CD4-positive, alpha-beta T cell treated with Interleukin-17A for 4 hours (primary cell): ENCODE measurements around the gene NECAB3.

Experiments
- DNase-seq: peaks from one replicate; pipeline ENCODE4 v3.0.0-alpha.2; 2020; ENCODE audit warnings: mixed read lengths

The NECAB3 gene

GRCh38 chr20:33697129-33697528 lies 22.9 kb upstream of the NECAB3 start:
- no peak for DNase-seq

- no peak for DNase-seq
Observed at GRCh38 chr20:33696448-33696847, 22.2 kb upstream of the NECAB3 start.

DNA sequence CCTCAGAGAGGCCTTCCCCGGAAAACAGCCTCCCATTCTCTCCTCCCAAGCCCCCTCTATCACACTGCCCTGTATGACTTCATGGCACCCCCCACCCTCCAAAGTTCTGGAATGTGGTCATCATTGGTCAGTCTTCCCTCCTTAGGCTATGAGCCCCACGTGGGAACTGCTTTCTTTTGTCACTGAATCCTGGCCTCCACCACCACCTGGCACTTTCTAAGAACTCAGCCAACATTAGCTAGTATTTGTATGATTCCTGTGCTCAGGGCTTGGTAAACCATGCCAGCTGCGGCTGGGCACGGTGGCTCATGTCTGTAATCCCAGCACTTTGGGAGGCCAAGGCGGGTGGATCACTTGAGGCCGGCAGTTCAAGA lies 20.4 kb upstream of the NECAB3 start:
- no peak for DNase-seq

- no peak for DNase-seq
Observed at GRCh38 chr20:33693741-33694638, 19.8 kb upstream of the NECAB3 start.

GRCh38 chr20:33693289-33693688 lies 19.1 kb upstream of the NECAB3 start:
- DNase-seq: no peak

GRCh38 chr20:33689973-33690372 lies 15.7 kb upstream of the NECAB3 start:
- DNase-seq: peak; percentile 81

DNA sequence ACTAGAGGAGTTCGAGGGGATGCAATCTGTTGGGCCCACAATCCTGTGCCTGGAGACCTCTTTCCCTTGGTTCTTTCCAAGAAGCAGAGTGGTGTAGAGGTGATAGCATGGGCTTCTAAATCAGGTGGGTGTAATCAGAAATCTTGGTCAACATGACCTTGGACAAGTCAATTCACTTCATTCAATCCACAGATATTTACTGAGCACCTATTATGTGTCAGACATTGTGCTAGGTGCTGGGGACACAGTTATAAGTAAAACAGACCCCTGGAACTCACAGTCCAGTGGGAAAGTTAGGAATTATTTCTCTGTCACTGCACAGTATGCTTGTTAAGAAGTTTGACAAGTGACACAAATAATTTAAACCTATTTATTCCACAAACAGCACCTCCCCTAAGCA lies 15.3 kb upstream of the NECAB3 start:
- DNase-seq: no peak

GRCh38 chr20:33688938-33689424 lies 14.8 kb upstream of the NECAB3 start:
- DNase-seq: no peak

- no peak for DNase-seq
Observed at GRCh38 chr20:33687993-33688937, 14.0 kb upstream of the NECAB3 start.

DNA sequence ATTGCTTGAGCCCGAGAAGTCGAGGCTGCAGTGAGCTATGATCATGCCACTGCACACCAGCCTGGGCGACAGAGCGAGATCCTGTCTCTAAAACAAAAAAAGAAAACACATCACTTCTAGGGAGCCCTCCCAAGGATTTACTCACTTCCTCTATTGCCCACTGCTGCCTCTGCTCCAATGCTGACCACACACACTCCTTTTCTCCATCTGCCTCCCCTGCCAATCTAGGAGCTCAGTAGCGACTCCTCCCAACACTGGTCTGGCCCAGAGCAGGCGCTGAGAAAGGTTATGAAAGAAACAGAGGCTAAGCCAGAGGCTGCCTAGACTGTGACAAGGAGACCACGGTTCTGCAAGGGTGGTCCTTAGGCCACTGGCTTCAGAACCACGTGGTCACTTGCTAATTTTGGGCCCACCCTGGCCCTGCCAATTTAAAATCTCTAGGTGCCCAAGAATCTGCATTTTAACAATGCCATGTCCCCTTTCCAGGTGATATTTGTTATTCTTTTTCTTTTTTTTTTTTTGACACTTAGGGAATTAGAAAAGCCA lies 13.2 kb upstream of the NECAB3 start:
- DNase-seq: no peak

DNA sequence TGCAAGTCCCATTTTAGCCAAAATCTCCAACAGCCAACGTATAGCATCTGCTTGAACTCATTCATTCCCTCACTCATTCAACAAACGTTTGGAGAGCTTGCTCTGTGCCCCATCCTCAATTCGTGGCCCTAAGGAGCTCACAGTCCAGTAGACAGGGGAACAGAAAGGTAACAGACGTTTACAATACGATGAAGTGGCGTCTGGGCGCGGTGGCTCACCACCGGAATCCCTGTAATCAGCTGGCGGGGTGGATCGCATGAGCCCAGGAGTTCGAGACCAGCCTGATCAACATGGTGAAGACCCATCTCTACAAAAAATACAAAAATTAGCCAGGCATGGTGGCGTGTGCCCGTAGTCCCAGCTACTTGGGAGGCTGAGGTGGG lies 12.7 kb upstream of the NECAB3 start:
- no peak for DNase-seq

- DNase-seq: peak; percentile 97
Observed at GRCh38 chr20:33686100-33686983, 12.1 kb upstream of the NECAB3 start, which contains the start of gene E2F1. TSS of gene E2F1 (minus strand) at chr20:33686385. CDS start at chr20:33686264, 121 bp downstream.

GRCh38 chr20:33685328-33686099 lies 11.3 kb upstream of the NECAB3 start:
- DNase-seq: peak; percentile 66

DNA sequence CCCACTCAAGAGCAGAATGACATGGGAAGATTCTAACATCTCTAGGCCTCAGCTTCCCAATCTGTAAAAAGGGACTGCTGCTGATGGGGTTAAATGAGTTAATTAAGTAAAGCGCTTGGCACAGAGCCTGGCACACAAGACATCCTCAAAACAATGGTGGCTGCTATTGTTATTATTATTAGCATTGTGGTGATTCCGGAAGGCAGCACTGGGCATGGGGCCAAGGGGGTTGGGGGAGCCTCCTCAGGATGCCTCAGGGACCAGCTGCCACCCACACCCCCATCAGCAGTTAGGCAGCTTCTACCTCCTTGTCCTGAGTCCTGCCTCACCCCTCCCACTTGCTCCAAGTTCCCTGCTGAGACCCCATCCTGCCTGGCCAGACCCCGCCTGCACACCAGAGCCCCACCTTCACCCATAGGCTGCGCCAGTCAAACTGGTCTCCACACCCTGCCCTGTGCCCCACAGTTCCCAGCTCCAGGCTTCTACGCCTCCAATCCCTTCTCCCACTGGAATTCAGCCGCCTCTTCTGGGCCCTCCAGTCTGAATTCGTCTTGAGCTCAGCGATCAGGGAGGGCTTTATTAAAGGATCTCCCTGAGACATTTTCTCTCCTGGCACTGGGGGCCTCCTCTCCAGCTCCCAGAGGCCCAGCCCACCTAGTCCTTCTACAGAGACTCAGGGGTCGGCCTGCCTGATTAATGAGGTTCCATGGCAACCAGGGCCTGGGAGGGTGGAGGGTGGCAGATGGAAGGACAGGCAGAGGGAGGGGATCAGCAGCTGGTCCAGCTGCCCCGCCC lies 10.5 kb upstream of the NECAB3 start:
- no peak for DNase-seq

DNA sequence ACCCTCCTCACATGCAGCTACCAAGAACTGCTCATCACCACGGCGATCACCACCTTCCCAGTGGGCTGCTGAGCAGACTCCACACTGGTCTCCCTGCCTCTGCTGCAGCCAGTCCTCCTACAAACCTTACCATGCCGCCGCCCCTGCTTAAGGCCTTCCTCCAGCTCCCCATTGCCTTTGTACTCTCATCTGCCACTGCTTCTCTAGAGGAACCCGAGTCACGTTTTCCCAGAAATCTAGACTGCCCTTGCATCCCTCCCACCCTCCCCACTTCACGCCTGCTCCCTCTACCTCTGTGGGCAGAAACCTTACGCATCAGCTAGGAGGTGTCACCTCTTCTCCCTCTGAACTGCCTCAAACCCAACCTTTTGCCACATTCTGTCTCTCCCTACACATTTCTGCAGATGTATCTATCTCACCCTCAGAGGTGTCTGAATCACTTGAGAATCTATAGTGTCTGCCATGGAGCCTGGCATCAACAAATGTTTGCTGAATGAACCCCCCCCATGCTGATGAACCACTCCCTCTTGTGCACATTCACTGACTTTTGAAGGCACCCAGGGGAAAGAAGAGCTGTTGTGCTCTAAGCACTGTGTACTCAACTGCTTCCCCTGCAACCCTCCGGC lies 7.6 kb upstream of the NECAB3 start:
- no peak for DNase-seq

DNA sequence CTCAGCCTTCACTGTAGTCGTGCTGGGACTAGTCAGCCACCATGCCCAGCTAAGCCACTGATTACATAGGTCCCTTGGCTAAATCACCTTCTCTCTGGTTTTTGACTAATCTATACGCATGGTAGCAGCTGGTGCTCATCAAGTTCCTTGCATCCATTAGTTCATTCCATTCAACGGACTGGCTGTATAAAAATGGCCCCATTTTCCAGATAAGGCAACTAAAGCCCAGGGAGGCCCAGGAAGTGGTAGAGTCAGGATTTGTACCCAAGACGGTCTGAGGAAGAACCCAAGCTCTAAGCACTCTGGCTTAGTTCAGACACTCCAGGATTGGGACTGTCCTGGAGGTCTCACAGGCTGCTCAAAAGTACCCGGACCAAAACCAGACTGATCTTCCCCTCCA lies 7.1 kb upstream of the NECAB3 start:
- DNase-seq: no peak

- DNase-seq: no peak
Observed at GRCh38 chr20:33680686-33681085, 6.5 kb upstream of the NECAB3 start.

- peak; percentile 68 for DNase-seq
Observed at GRCh38 chr20:33679758-33680485, 5.7 kb upstream of the NECAB3 start.

- DNase-seq: no peak
Observed at GRCh38 chr20:33677991-33678702, 3.9 kb upstream of the NECAB3 start.
